HEK293 (cell line): ENCODE data around the gene TSHZ3.

Experiments
- CTCF ChIA-PET: fragments of 350-600 bp; formaldehyde crosslinking; extraction: SDS; loops from one replicate; lab custom pipeline; 2021; ENCODE audit warnings: antibody characterized with exemption; lab: Yijun Ruan, JAX
- POLR2A ChIA-PET: fragments of 300-600 bp; formaldehyde crosslinking; extraction: SDS; loops from one replicate; lab custom pipeline; 2020; ENCODE audit warnings: antibody characterized with exemption, inconsistent platforms; lab: Yijun Ruan, JAX
- H3K27ac ChIP-seq: fragments of 200-500 bp; sonication (Bioruptor generic); 2 replicates; pipeline ENCODE4 v1.5.1; 2014; ENCODE audit warnings: low read depth, low read length, control low read depth, inconsistent platforms; ENCODE audit errors: extremely low read depth
- H3K36me3 ChIP-seq, 2 experiments: fragments of 200-500 bp in 1 of 2; sonication (Bioruptor generic) in 1 of 2; 1 replicate in 1 of 2; 2 replicates in 1 of 2; pipeline ENCODE4 v1.5.1; 2014 to 2017; ENCODE audit warnings: inconsistent platforms in 2 of 2, low read length in 2 of 2; ENCODE audit not compliant: control insufficient read depth in 2 of 2, insufficient read depth in 1 of 2
- H3K4me1 ChIP-seq: fragments of 200-500 bp; sonication (Bioruptor generic); 2 replicates; pipeline ENCODE4 v1.5.1; 2014; ENCODE audit warnings: mild to moderate bottlenecking, low read length, inconsistent platforms; ENCODE audit not compliant: control insufficient read depth, insufficient read depth
- H3K4me3 ChIP-seq: 2 replicates; pipeline ENCODE4 v1.5.1; 2011; ENCODE audit warnings: low read depth, mild to moderate bottlenecking, control low read depth, low read length, moderate library complexity
- H3K9me3 ChIP-seq: fragments of 200-500 bp; sonication (Bioruptor generic); 2 replicates; pipeline ENCODE4 v1.5.1; 2014; ENCODE audit warnings: low read depth, low read length, inconsistent platforms; ENCODE audit not compliant: control insufficient read depth, insufficient read depth
- GLIS1 ChIP-seq: fragments of 450-650 bp; formaldehyde crosslinking; IDR thresholded peaks from 2 replicates; pipeline ENCODE4 v1.5.1; 2016; ENCODE audit warnings: missing biosample characterization, missing genetic modification characterization
- HOXC10 ChIP-seq: sonication (generic); formaldehyde crosslinking; IDR thresholded peaks from 2 replicates; pipeline ENCODE4 v1.8.1; 2023; ENCODE audit warnings: mild to moderate bottlenecking, missing genetic modification reagents
- SCRT1 ChIP-seq: fragments of 450-650 bp; formaldehyde crosslinking; IDR thresholded peaks from 2 replicates; pipeline ENCODE4 v1.5.1; 2016; ENCODE audit warnings: missing biosample characterization, missing genetic modification characterization, borderline replicate concordance
- ZBTB48 ChIP-seq: fragments of 450-650 bp; formaldehyde crosslinking; IDR thresholded peaks from 2 replicates; pipeline ENCODE4 v1.5.1; 2016; ENCODE audit warnings: missing biosample characterization, missing genetic modification characterization
- ZBTB8A ChIP-seq: fragments of 450-650 bp; formaldehyde crosslinking; IDR thresholded peaks from 2 replicates; pipeline ENCODE4 v1.5.1; 2016; ENCODE audit warnings: missing biosample characterization, missing genetic modification characterization
- ZIC2 ChIP-seq: fragments of 450-650 bp; formaldehyde crosslinking; IDR thresholded peaks from 2 replicates; pipeline ENCODE4 v1.5.1; 2016; ENCODE audit warnings: missing biosample characterization, missing genetic modification characterization
- ZNF174 ChIP-seq: fragments of 450-650 bp; formaldehyde crosslinking; IDR thresholded peaks from 2 replicates; pipeline ENCODE4 v1.5.0; 2017; ENCODE audit warnings: missing biosample characterization, mild to moderate bottlenecking, missing genetic modification characterization
- ZNF274 ChIP-seq, 2 experiments: fragments of 200-500 bp in 1 of 2; fragments of 450-650 bp in 1 of 2; sonication (Bioruptor generic) in 1 of 2; formaldehyde crosslinking in 1 of 2; IDR thresholded peaks; 2 replicates each; pipeline versions ENCODE4 v1.5.1 to v1.6.1; 2014 to 2016; ENCODE audit warnings: borderline replicate concordance in 1 of 2, inconsistent platforms in 1 of 2, low read length in 1 of 2, missing biosample characterization in 1 of 2, missing genetic modification characterization in 1 of 2
- ZNF350 ChIP-seq: fragments of 450-650 bp; formaldehyde crosslinking; IDR thresholded peaks from 2 replicates; pipeline ENCODE4 v1.5.0; 2017; ENCODE audit warnings: missing biosample characterization, mild to moderate bottlenecking, missing genetic modification characterization
- ZNF510 ChIP-seq: fragments of 450-650 bp; formaldehyde crosslinking; IDR thresholded peaks from 2 replicates; pipeline ENCODE4 v1.5.1; 2018; ENCODE audit warnings: mild to moderate bottlenecking, missing genetic modification characterization, missing biosample characterization; ENCODE audit not compliant: insufficient replicate concordance
- ZNF521 ChIP-seq: fragments of 450-650 bp; formaldehyde crosslinking; IDR thresholded peaks from 2 replicates; pipeline ENCODE4 v1.5.1; 2017; ENCODE audit warnings: missing biosample characterization, mild to moderate bottlenecking, missing genetic modification characterization
- ZNF571 ChIP-seq: fragments of 450-650 bp; formaldehyde crosslinking; IDR thresholded peaks from 2 replicates; pipeline ENCODE4 v1.5.0; 2017; ENCODE audit warnings: missing biosample characterization, missing genetic modification characterization
- ZNF596 ChIP-seq: fragments of 450-650 bp; IDR thresholded peaks from 2 replicates; pipeline ENCODE4 v1.5.0; 2018; ENCODE audit warnings: missing biosample characterization, mild to moderate bottlenecking, missing genetic modification characterization, moderate library complexity
- ZNF621 ChIP-seq: fragments of 450-650 bp; formaldehyde crosslinking; IDR thresholded peaks from 2 replicates; pipeline ENCODE4 v1.5.1; 2017; ENCODE audit warnings: missing biosample characterization, missing genetic modification characterization
- ZNF645 ChIP-seq: fragments of 450-650 bp; formaldehyde crosslinking; IDR thresholded peaks from 2 replicates; pipeline ENCODE4; 2016; ENCODE audit warnings: missing biosample characterization, missing genetic modification characterization
- ZNF677 ChIP-seq: fragments of 450-650 bp; IDR thresholded peaks from 2 replicates; pipeline ENCODE4 v1.5.0; 2018; ENCODE audit warnings: missing biosample characterization, mild to moderate bottlenecking, missing genetic modification characterization, moderate library complexity
- ZSCAN4 ChIP-seq: fragments of 450-650 bp; formaldehyde crosslinking; IDR thresholded peaks from 2 replicates; pipeline ENCODE4 v1.5.1; 2017; ENCODE audit warnings: missing biosample characterization, missing genetic modification characterization
- TF ChIP-seq, protein P1 (sequence below): fragments of 450-650 bp; formaldehyde crosslinking; IDR thresholded peaks from 2 replicates; pipeline ENCODE4 v1.5.1; 2016; ENCODE audit warnings: missing biosample characterization, missing genetic modification characterization, borderline replicate concordance
- TF ChIP-seq, protein P2 (sequence below): fragments of 450-650 bp; formaldehyde crosslinking; IDR thresholded peaks from 2 replicates; pipeline ENCODE4 v1.5.1; 2017; ENCODE audit warnings: missing biosample characterization, missing genetic modification characterization
- TF ChIP-seq, protein P3 (sequence below): fragments of 450-650 bp; formaldehyde crosslinking; optimal IDR thresholded peaks from 2 replicates; pipeline ENCODE3; 2016; ENCODE audit warnings: missing biosample characterization, mild to moderate bottlenecking, missing genetic modification characterization

TSHZ3 gene

DNA sequence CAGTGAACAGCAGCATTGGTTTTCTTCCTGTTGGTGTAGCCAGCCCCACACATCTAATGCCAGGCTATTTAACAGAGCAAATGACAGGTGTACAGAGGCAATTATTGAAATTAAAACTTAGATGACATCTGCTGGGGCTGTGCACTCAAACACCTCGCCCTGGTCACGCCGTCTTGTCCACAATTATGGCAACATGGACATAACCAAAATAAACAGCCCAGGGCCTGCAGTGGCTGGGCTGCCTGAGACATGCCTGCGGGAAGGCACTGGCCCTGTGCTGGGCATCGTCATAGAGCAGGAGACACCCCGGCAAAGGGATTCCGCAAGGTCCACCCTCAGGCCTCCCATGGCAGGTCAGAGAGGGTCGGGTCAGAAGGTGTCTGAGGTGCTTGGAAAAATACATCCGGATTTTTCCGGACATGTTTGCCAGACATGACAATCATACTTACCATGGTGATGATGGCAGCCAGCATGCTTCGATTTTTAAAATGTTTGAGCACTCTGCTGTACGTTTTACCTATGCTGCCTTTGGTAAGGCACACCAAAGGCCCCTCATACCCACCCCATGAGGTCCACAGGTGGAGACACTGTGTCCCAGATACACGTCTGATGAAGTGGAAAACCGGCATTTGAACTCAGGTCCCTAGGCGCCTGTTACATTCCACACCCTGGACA lies 47.8 kb downstream of the TSHZ3 start (continued):
- TF ChIP-seq SCRT1, result no peak
- TF ChIP-seq ZBTB48, result no peak
- TF ChIP-seq, protein P1, sequence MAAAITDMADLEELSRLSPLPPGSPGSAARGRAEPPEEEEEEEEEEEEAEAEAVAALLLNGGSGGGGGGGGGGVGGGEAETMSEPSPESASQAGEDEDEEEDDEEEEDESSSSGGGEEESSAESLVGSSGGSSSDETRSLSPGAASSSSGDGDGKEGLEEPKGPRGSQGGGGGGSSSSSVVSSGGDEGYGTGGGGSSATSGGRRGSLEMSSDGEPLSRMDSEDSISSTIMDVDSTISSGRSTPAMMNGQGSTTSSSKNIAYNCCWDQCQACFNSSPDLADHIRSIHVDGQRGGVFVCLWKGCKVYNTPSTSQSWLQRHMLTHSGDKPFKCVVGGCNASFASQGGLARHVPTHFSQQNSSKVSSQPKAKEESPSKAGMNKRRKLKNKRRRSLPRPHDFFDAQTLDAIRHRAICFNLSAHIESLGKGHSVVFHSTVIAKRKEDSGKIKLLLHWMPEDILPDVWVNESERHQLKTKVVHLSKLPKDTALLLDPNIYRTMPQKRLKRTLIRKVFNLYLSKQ, result no peak
- TF ChIP-seq ZBTB8A, result no peak
- TF ChIP-seq ZNF621, result no peak

GRCh38 chr19:31300422-31300821 lies 48.8 kb downstream of the TSHZ3 start:
- Histone ChIP-seq H3K27ac (no peak overlapping the region), H3K4me1 (peaks cover 14% of the 10 kb centered on the region), H3K4me3 (no peak overlapping the region), H3K36me3 (no peaks in the 10 kb centered on the region), H3K9me3 (no peaks in the 10 kb centered on the region; the same call in 1 of the 2 replicates)
- ChIA-PET CTCF (no interaction called here), POLR2A (no interaction called here)
- TF ChIP-seq ZNF274 (IDR thresholded peaks at IDR 0.05; ENCODE audit: low read length) (no peak), ZNF274 (tag by site-specific recombination; IDR thresholded peaks at IDR 0.05; ENCODE audit: borderline replicate concordance) (no peak), ZNF571 (tag by site-specific recombination) (no peak), GLIS1 (tag by site-specific recombination) (peak; percentile 38), ZNF510 (tag by site-specific recombination) (no peak), ZNF596 (no peak), ZSCAN4 (tag by site-specific recombination) (no peak), ZIC2 (tag by site-specific recombination) (peak; percentile 58; the same call in 1 of the 2 replicates), ZNF350 (tag by site-specific recombination) (no peak), ZNF174 (tag by site-specific recombination) (no peak), ZNF645 (tag by site-specific recombination) (no peak), HOXC10 (no peak), ZNF521 (no peak), ZNF677 (tag by site-specific recombination) (no peak)
- TF ChIP-seq, protein P2, sequence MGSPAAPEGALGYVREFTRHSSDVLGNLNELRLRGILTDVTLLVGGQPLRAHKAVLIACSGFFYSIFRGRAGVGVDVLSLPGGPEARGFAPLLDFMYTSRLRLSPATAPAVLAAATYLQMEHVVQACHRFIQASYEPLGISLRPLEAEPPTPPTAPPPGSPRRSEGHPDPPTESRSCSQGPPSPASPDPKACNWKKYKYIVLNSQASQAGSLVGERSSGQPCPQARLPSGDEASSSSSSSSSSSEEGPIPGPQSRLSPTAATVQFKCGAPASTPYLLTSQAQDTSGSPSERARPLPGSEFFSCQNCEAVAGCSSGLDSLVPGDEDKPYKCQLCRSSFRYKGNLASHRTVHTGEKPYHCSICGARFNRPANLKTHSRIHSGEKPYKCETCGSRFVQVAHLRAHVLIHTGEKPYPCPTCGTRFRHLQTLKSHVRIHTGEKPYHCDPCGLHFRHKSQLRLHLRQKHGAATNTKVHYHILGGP (tag by site-specific recombination), result no peak
- TF ChIP-seq, protein P3, sequence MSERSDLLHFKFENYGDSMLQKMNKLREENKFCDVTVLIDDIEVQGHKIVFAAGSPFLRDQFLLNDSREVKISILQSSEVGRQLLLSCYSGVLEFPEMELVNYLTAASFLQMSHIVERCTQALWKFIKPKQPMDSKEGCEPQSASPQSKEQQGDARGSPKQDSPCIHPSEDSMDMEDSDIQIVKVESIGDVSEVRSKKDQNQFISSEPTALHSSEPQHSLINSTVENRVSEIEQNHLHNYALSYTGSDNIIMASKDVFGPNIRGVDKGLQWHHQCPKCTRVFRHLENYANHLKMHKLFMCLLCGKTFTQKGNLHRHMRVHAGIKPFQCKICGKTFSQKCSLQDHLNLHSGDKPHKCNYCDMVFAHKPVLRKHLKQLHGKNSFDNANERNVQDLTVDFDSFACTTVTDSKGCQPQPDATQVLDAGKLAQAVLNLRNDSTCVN (tag by site-specific recombination), result no peak
